Activated CD4-positive, alpha-beta T cell treated with anti-CD3 and anti-CD28 coated beads, Interleukin-2, amount 10 ng/mL, durations not matched to agents 7 days and 5 days (primary cell): ENCODE results near the gene GRIK4. TPM values are rescaled to one million over a fixed set of nuclear protein-coding genes. Genes with fewer than 3 reads are reported as not detected.

Experiments used
- CTCF ChIA-PET: fragments of 350-600 bp; sonication (Branson Sonifier 250); formaldehyde crosslinking; loops from one replicate; lab custom pipeline; 2021; ENCODE audit warnings: antibody characterized with exemption; lab: Charles Lee
- POLR2A ChIA-PET: fragments of 350-600 bp; sonication (Branson Sonifier 250); formaldehyde crosslinking; loops from one replicate; lab custom pipeline; 2021; ENCODE audit warnings: antibody characterized with exemption; lab: Charles Lee
- DNase-seq: peaks from one replicate; pipeline ENCODE4 v3.0.0-alpha.2; 2020
- H3K27ac Mint-ChIP-seq: one replicate; pipeline ENCODE4 v1.8.0; 2021; ENCODE audit warnings: mild to moderate bottlenecking, moderate library complexity, mixed read lengths
- H3K27me3 Mint-ChIP-seq: one replicate; pipeline ENCODE4 v1.8.0; 2021; ENCODE audit warnings: mixed read lengths
- H3K36me3 Mint-ChIP-seq: one replicate; pipeline ENCODE4 v1.8.0; 2021; ENCODE audit warnings: low read depth, mixed read lengths
- H3K4me1 Mint-ChIP-seq: one replicate; pipeline ENCODE4 v1.8.0; 2021; ENCODE audit warnings: mixed read lengths
- H3K4me3 Mint-ChIP-seq: one replicate; pipeline ENCODE4 v1.8.0; 2021; ENCODE audit warnings: mild to moderate bottlenecking, moderate library complexity, mixed read lengths
- H3K9me3 Mint-ChIP-seq: one replicate; pipeline ENCODE4 v1.8.0; 2021; ENCODE audit warnings: mixed read lengths
- total RNA-seq, 2 experiments: library from RNA; stranded (reverse); gene quantifications; one replicate each; pipeline ENCODE4 v1.2.3, GENCODE V29; 2021

Gene GRIK4
- total RNA-seq, 2 experiments from 2014 or later = not detected

DNA sequence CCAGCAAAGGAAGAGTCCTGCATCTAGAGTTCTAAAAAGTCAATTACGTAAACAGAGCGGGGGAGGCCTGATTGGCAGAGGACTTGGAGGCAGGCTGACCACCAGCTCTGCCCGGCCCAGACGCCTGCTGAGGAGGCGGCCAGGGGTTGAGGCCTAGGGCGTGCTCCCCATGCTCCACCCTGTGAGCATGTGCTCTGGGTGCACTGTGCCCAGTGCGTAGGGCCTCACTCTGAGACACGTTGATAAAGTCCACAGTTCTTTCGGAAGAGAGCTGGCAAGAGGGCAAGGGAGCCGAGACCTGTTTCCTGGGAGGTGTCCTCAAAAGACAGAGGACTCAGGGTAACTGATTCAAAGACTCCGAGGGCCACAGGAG lies 25.2 kb downstream of the GRIK4 start:
- Mint-ChIP-seq H3K27ac (no peak overlapping the region), H3K4me3 (no peak overlapping the region), H3K9me3 (no peaks in the 10 kb centered on the region), H3K27me3 (peaks cover 3% of the 10 kb centered on the region), H3K36me3 (no peaks in the 10 kb centered on the region), H3K4me1 (no peaks in the 10 kb centered on the region)
- DNase-seq = no peak
- ChIA-PET POLR2A (no interaction called here), CTCF (no interaction called here)

DNA sequence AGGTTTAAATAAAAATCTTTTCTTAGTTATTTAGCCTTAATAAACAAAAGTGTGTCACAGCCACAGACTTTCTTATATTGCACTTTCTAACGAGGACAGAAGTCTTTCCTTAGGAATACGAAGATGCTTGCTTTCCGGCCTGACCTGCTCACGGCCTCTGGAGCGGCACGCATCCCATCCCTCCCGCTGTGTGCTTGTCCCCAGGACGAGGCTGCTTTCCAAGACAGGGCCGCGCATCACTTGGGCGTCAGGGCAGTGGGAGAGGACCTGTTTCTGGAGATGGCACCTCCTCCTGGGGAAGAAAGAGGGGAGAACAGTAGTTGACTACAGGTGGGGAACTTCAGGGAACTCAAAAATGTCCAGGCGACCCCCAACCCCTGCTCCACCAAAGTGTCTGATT lies 26.4 kb downstream of the GRIK4 start:
- POLR2A ChIA-PET = no interaction called here
- no peak for DNase-seq
- H3K27me3 Mint-ChIP-seq = peaks cover 2% of the 10 kb centered on the region
- H3K27ac Mint-ChIP-seq = no peak overlapping the region
- no peaks in the 10 kb centered on the region for H3K4me1 Mint-ChIP-seq
- CTCF ChIA-PET = no interaction called here
- H3K4me3 Mint-ChIP-seq = no peak overlapping the region
- H3K36me3 Mint-ChIP-seq = no peaks in the 10 kb centered on the region
- H3K9me3 Mint-ChIP-seq = no peaks in the 10 kb centered on the region

DNA sequence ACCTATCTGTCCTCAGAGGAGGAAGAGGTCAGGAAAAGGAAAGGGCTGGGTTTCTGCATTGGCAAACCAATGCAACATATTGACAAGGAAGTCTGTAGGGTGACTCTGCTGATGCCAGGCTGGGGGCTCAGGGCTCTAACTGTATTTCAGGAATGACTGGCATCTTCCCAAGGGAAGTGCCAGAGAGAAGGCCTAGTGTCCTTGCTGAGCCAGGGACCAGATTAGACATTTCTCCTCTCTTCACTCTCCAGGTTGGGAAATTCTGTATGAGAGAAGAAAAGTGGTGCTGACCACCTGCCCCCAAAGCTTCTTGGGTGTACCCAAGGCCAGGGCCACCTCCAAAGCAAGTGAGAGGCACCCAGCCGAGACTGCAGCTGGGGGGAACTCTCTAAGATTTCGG lies 27.2 kb downstream of the GRIK4 start:
- Mint-ChIP-seq H3K4me3 (no peak overlapping the region), H3K4me1 (no peaks in the 10 kb centered on the region), H3K36me3 (no peaks in the 10 kb centered on the region), H3K9me3 (no peaks in the 10 kb centered on the region), H3K27me3 (peaks cover 2% of the 10 kb centered on the region), H3K27ac (no peak overlapping the region)
- DNase-seq = no peak
- ChIA-PET CTCF (no interaction called here), POLR2A (no interaction called here)

DNA sequence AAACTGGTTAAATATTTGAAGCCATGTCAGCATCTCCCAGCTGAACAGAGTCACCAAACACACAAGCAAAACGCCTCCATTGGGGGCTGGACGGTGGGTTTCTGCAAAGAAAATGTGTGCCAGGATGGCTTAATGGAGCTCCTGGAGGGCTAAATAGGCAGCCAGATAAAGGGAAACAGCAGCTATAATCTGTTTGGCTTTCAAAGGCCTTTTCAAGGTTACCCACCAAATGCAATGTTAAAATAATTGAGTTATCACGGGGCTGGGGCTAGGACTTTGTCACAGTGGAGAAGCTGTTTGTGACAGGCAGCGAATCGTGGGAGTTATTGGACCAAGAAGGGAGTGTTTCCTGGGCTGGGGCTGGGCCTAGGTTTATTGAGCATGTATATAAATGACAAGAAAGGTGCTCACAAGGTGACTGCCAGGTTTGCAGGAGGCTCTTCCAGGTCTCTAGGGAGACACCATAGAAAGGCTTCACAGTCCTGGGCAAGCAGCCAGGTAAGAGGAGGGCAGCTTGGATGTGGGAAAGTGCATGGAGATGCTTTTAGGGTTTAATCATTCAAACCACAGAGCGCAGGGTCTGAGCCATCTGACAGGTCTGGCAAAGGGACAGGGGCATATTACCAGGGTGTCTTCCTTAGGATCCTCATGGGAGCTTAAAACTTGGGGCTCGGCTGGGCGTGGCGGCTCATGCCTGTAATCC lies 28.3 kb downstream of the GRIK4 start:
- no peaks in the 10 kb centered on the region for H3K4me1 Mint-ChIP-seq
- no peak overlapping the region for H3K27ac Mint-ChIP-seq
- H3K9me3 Mint-ChIP-seq = no peaks in the 10 kb centered on the region
- peaks cover 2% of the 10 kb centered on the region for H3K27me3 Mint-ChIP-seq
- DNase-seq = no peak
- H3K4me3 Mint-ChIP-seq = no peak overlapping the region
- CTCF ChIA-PET = interaction anchor here (0.6 kb wide), 1 partner anchor 282 kb away, joined by 4 read pairs; no protein-coding TSS in a partner anchor
- POLR2A ChIA-PET = no interaction called here
- no peaks in the 10 kb centered on the region for H3K36me3 Mint-ChIP-seq

DNA sequence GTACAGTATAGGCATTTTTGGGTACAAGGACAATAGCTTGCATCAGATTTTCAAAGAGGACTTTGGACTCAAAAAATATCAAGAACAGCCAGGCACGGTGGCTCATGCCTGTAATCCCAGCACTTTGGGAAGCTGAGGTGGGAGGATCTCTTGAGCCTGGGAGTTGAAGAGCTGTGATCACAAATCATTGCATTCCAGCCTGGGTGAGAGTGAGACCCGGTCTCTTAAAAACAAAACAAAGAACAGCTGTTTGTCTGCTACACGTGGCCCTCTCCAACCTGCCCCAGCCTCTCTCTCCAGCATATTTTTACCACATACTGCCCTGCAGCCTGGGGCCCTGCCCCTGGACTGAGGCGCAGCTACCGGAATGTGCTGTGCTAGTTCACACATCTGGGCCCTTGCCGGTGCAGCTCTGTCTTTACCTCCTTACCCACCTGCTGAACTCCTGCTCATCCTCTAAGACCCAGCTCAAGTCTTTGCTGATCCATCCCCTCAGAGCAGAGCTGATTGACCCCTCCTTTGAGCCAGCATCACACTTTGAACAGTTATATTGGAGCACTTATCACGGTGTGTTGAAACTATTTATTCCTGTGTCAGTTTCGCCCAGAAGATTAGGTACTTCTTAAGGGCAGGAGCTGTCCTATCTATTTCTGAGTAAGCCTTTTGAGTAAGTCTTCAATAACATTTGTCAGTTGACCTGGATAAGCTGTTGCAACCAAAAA lies 29.4 kb downstream of the GRIK4 start:
- peaks cover 6% of the 10 kb centered on the region for H3K4me1 Mint-ChIP-seq
- no peak overlapping the region for H3K4me3 Mint-ChIP-seq
- H3K27me3 Mint-ChIP-seq = peaks cover 2% of the 10 kb centered on the region
- no peak for DNase-seq
- H3K9me3 Mint-ChIP-seq = no peaks in the 10 kb centered on the region
- CTCF ChIA-PET = interaction anchor here (0.6 to 0.8 kb wide), 4 partner anchors 43 to 324 kb away, joined by 3 to 4 read pairs (median 4); no protein-coding TSS in a partner anchor
- H3K27ac Mint-ChIP-seq = no peak overlapping the region
- POLR2A ChIA-PET = no interaction called here
- no peaks in the 10 kb centered on the region for H3K36me3 Mint-ChIP-seq

DNA sequence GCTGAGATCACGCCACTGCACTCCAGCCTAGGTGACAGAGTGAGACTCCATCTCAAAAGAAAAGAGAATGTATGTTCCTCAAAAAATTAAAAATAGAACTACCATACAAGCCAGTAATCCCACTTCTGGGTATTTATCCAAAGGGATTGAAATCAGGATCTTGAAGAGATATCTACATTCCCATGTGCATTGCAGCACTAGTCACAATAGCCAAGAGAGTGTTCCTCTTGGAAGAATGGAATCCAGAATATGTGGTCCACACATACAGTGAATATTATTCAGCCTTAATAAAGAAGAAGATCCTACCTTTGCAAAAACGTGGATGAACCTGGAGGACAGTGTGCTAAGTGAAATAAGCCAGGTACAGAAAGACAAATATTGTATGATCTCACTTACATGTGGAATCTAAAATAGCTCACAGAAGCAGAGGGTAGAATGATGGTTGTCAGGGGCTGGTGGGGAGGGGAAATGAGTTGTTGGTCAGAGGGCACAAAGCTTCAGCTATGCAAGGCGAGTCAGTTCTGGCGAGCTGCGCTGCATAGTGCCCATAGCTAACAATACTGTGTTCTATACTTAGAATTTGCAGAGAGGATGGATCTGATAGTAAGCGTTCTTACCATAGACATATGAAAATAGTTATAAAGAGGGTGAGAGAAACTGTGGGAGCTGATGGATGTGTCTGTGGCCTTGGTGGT lies 32.1 kb downstream of the GRIK4 start:
- Mint-ChIP-seq H3K27ac (no peak overlapping the region), H3K4me1 (peaks cover 11% of the 10 kb centered on the region), H3K4me3 (no peak overlapping the region), H3K9me3 (no peaks in the 10 kb centered on the region), H3K36me3 (no peaks in the 10 kb centered on the region), H3K27me3 (peaks cover 6% of the 10 kb centered on the region)
- POLR2A ChIA-PET = no interaction called here
- DNase-seq = no peak
- CTCF ChIA-PET = no interaction called here

DNA sequence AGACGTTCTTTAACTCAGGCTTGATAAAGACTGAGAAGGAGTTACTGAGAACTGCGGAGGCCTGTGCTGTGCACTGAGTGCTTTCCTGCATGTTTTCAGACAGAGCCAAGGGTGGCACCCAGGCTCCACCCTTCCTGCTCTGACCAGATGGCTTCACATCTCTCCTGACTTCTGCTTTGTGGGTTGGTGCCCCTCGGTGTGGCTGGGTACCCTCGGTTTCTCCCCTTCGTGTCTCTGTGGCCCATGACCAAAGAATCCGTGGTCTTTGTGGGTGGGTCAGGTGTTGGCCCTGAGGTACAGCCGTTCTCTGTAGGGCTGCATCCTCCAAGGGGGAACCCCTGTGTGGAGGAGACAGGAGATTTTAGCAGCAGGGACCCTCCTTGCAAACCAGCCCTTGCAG lies 34.3 kb downstream of the GRIK4 start:
- no peak overlapping the region for H3K27ac Mint-ChIP-seq
- H3K4me1 Mint-ChIP-seq = peaks cover 11% of the 10 kb centered on the region
- H3K36me3 Mint-ChIP-seq = no peaks in the 10 kb centered on the region
- H3K9me3 Mint-ChIP-seq = no peaks in the 10 kb centered on the region
- H3K27me3 Mint-ChIP-seq = peaks cover 6% of the 10 kb centered on the region
- ChIA-PET CTCF (no interaction called here), POLR2A (no interaction called here)
- H3K4me3 Mint-ChIP-seq = no peak overlapping the region
- no peak for DNase-seq

DNA sequence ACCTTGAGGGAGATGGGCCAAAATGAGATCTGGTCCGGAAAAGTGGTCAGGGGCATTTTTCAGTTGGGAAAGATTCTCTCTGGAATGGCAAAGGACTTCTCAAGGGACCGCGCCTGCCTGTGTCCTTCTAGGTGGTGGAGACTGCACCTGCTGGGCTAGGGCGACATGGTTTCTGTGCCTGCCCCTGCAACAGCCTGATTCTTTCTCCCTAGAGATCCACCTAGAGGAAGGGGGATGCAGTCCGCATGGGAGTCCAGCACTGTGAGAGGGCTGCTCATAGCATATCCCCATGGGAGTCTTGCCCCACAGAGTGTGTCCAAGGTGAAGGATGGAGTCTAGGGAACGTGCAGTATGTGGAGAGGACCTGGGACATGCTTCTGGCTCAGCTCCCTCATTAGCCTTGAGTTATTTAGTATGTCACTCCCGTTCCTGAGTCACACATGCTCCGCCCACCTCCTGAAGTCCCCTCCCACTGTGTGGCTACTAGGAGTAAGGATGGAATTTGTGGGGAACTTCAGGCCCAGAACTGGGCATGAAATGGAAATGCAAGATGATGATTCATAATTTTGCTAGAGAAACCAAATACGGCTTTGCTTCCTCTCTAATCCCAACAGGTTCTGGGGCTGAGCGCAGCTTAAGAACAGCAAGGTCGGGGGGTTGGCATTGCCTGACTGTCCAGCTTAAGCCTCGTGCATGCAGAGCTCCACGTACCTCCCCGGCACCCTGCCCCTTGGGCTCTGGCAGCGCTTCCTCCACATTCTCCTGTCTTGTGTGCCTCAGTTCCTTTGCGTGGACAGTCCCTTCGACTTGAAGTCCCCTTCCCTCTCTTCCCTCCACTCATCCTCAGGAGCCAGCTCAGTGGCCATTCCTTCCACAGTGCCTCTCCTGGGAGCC lies 35.0 kb downstream of the GRIK4 start:
- DNase-seq = no peak
- Mint-ChIP-seq H3K27me3 (peaks cover 6% of the 10 kb centered on the region), H3K4me3 (no peak overlapping the region), H3K4me1 (peaks cover 11% of the 10 kb centered on the region), H3K36me3 (no peaks in the 10 kb centered on the region), H3K27ac (no peak overlapping the region), H3K9me3 (no peaks in the 10 kb centered on the region)
- ChIA-PET POLR2A (no interaction called here), CTCF (no interaction called here)

DNA sequence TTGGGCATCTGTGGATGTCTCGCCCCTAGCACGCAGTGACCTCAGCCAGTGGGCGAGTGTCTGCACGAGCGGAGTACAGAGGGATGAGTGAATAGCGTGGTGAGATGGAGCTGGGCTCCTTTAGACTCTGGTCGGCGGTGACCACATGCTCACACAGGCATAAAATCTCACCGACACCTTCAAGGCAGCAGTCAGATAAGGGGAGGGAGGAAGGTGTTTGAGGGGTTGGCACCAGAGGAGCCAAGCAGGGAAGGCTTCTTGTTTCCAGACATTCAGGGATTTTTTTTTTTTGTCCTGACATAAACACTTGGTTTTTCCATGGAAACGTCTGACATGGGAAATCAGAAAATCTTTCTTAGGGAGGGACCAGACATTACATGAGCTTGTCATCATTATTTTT lies 35.8 kb downstream of the GRIK4 start:
- Mint-ChIP-seq H3K27ac (no peak overlapping the region), H3K4me3 (no peak overlapping the region), H3K36me3 (no peaks in the 10 kb centered on the region), H3K9me3 (no peaks in the 10 kb centered on the region), H3K4me1 (peaks cover 13% of the 10 kb centered on the region), H3K27me3 (peaks cover 6% of the 10 kb centered on the region)
- ChIA-PET POLR2A (no interaction called here), CTCF (no interaction called here)
- DNase-seq = no peak

DNA sequence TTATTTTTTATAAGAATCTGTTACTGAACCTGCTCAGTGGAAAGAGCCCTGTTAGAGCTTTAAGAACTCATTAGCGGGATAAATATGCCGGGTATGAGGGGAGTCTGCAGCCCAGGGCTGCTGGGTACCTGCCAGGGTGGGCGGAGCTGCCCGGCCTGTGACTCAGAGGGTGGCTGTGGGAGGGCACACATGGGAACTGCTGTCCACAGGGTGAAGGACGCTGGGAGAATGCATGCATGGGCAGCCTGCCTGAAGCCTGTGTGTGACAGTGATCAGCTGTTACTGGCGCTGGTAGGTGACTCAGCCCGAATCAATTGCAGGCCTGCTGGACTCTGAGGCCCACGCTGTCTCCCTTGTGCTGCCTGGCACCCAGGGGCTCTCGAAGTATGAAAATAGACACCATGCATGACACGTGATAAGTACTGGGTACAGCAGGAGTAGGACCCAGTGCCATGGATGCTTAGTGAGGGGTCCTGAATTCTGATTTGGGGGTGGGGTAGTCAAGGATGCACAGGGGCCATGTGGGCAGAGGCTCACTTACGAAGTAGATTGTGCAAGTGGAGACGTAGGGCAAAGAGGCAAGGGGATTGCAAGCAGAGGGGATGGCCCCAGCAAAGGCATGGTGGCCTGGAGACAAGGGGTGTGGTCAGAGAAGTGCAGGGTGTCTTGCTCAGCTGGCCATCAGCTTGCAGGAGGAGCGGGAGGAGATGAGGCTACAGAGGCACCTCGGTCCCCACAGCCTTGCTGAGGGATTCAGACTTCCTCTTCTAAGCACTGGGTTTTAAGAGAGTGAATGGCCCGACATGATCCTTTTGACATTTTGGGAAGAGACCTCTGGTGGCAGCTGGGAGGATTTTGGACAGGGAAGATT lies 36.5 kb downstream of the GRIK4 start:
- Mint-ChIP-seq H3K27ac (no peak overlapping the region), H3K4me1 (peaks cover 14% of the 10 kb centered on the region), H3K36me3 (no peaks in the 10 kb centered on the region), H3K9me3 (no peaks in the 10 kb centered on the region), H3K27me3 (peaks cover 5% of the 10 kb centered on the region), H3K4me3 (no peak overlapping the region)
- CTCF ChIA-PET = no interaction called here
- no peak for DNase-seq
- POLR2A ChIA-PET = no interaction called here

DNA sequence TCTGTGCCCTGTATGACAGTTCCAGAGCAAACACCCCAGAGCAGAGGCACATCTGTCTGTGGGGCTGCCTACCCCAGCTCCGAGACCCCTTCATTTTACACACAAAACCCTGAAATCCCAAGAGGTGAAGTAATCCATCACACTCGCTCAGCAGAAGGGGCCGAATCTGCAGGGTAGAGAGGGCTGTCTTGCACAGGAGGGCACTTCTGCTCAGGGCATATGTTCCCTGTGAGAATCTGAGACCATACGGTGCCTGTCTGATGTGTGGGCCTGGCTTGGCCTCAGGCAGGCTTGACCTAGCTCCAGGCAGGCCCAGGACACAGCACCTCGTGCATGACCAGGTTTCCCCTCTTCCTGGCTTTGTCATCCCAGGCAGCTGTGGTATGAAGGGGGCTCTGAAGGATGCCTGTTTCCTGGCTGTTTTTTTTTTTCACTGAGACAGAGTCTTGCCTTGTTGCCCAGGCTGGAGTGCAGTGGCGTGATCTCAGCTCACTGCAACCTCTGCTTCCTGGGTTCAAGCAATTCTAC lies 37.2 kb downstream of the GRIK4 start:
- H3K9me3 Mint-ChIP-seq = no peaks in the 10 kb centered on the region
- DNase-seq = no peak
- no peak overlapping the region for H3K27ac Mint-ChIP-seq
- peaks cover 14% of the 10 kb centered on the region for H3K4me1 Mint-ChIP-seq
- ChIA-PET POLR2A (no interaction called here), CTCF (no interaction called here)
- H3K27me3 Mint-ChIP-seq = peaks cover 5% of the 10 kb centered on the region
- no peaks in the 10 kb centered on the region for H3K36me3 Mint-ChIP-seq
- H3K4me3 Mint-ChIP-seq = no peak overlapping the region

DNA sequence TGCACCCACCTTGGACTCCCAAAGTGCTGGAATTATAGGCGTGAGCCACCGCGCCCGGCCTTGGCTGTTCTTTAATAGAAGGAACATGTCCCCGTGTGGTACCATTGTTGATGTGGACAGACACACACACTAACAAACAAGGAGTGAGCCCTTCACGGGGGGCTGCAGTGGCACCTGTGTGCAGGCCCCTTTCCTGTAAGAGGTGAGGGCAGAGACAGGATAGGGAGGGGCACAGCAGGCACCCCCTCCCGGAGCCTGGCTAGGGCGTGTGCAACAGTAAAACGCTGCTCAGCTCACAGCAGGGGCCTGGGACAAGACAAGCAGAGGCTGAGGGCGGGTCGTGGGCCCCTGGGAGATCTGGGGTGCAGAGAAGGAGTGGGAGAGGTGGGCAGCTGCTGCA lies 37.8 kb downstream of the GRIK4 start:
- H3K27ac Mint-ChIP-seq = no peak overlapping the region
- ChIA-PET POLR2A (no interaction called here), CTCF (no interaction called here)
- no peaks in the 10 kb centered on the region for H3K36me3 Mint-ChIP-seq
- no peaks in the 10 kb centered on the region for H3K9me3 Mint-ChIP-seq
- H3K4me3 Mint-ChIP-seq = no peak overlapping the region
- H3K27me3 Mint-ChIP-seq = peaks cover 5% of the 10 kb centered on the region
- DNase-seq = no peak
- peaks cover 14% of the 10 kb centered on the region for H3K4me1 Mint-ChIP-seq
